Stimulated activated effector memory CD8-positive, alpha-beta T cell treated with anti-CD3 and anti-CD28 coated beads, Interleukin-12 subunit alpha, Interleukin-12 subunit beta, amount 100 ng/mL, for 72 hours (primary cell): ENCODE results near the gene SLC27A2.

Source experiments
- ATAC-seq: fragments of 150-1000 bp; cut with Tn5 transposase; 2 replicates; pipeline ENCODE4 v1.10.0; 2021
- DNase-seq, 2 donors: peaks; one replicate each; pipeline ENCODE4 v3.0.0; 2021 to 2022; ENCODE audit warnings: low spot score in 2 of 2
- H3K27ac Mint-ChIP-seq: one replicate; pipeline ENCODE4 v1.8.0; 2022; ENCODE audit warnings: mild to moderate bottlenecking, mixed read lengths
- H3K36me3 Mint-ChIP-seq: one replicate; pipeline ENCODE4 v1.8.0; 2022; ENCODE audit warnings: mild to moderate bottlenecking, mixed read lengths
- H3K4me1 Mint-ChIP-seq: one replicate; pipeline ENCODE4 v1.8.0; 2022; ENCODE audit warnings: mixed read lengths
- H3K4me3 Mint-ChIP-seq: one replicate; pipeline ENCODE4 v1.8.0; 2022; ENCODE audit warnings: mild to moderate bottlenecking, mixed read lengths
- H3K9me3 Mint-ChIP-seq: one replicate; pipeline ENCODE4 v1.8.0; 2022; ENCODE audit warnings: mixed read lengths

Gene SLC27A2

DNA sequence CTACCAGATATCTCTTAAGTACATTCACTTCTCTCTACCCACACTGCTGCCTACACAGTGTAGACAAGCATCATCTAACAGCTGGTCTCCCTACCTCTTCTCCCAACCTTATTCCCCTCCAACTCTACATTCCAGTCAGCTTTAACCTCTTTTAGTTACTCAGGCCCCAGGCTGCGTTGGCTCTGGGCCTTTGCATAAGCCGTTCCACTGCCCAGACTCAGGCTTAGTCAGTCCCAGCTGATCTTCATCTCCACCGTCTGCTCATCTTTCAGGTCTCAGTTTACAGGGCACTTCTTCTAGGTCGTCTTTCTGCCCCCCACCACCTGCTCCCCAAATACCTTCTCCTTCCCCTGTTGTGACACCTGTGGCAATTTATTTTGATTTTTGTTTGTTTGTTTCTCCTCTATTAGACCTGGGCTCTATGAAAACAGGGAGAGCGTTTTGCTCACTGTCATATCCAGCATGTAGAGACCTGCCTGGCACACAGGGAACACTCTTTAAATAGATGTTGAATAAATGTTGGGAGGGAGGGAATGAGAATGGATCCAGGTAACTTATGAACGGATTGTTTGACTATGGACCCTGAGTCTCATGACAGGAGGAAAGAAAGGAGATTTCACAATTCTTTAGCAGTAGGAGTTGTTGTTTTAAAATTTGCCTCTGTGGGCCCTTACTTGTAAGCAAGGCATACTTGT, 11.1 kb downstream of the SLC27A2 start:
- Mint-ChIP-seq H3K9me3 (no peaks in the 10 kb centered on the region), H3K36me3 (peaks cover 71% of the 10 kb centered on the region), H3K4me3 (no peak overlapping the region), H3K27ac (no peak overlapping the region), H3K4me1 (peaks cover 17% of the 10 kb centered on the region)
- no peak for ATAC-seq
- DNase-seq: no peak

DNA sequence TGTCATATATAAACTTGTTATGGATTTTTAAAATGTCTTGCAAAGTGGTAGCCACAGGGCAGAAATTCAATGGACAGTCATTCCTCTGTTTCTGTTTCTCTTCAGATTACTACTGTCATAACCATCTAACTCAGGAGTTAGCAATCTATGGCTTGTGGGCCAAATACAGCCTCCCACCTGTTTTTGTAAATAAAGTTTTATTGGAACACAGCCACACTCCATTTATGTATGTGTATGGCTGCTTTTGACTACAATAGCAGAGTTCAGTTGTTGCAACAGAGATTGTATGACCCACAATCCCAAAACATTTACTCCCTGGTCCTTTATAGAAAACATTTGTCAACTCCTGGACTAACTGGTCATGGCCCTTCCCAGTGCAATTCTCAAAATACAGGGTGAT, 20.0 kb downstream of the SLC27A2 start:
- no peak overlapping the region for H3K27ac Mint-ChIP-seq
- no peak overlapping the region for H3K4me3 Mint-ChIP-seq
- no peaks in the 10 kb centered on the region for H3K9me3 Mint-ChIP-seq
- peaks cover 69% of the 10 kb centered on the region for H3K36me3 Mint-ChIP-seq
- no peak for ATAC-seq
- H3K4me1 Mint-ChIP-seq: no peaks in the 10 kb centered on the region
- DNase-seq: no peak

DNA sequence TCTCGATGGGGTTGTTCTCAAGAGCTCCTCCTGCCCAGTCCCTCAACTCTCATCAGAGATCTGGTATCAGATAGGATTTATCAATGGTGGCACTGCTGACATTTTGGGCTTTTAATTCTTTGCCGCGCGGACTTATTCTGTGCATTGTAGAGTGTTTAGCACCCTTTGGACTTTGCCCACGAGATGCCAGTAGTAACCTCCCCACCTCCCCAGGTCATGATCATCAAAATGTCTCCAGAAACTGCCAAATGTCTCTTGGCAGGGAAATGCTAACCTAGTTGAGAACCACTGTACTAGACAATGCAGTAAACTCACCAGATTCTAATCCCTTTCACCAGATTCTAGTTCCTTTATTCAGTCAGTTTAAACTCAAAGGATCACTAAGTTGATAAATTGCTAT, 24.0 kb downstream of the SLC27A2 start:
- H3K36me3 Mint-ChIP-seq: peaks cover 77% of the 10 kb centered on the region
- DNase-seq (no peak), ATAC-seq (no peak)
- H3K4me1 Mint-ChIP-seq: no peaks in the 10 kb centered on the region
- H3K27ac Mint-ChIP-seq: no peak overlapping the region
- H3K4me3 Mint-ChIP-seq: no peak overlapping the region
- H3K9me3 Mint-ChIP-seq: peaks cover 2% of the 10 kb centered on the region

DNA sequence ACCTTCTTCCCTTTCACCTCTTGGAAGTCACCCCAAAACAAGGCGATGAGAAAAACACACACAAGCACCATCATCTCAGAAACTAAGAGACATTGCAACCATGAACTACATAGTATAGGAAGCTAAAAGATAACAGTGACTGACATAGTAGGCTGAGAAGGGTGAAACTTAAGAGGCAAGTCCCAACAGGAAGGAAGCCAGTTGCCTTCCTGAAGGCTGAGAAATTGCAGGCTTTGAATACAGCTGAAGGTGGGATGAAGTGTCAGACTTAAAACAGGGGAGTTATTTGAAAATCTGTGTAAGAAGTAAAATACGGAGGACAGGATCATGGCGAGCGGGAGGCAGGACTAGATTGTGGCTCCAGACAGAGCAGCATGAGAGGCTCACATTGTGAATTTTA, 27.8 kb downstream of the SLC27A2 start:
- Mint-ChIP-seq H3K36me3 (peaks cover 56% of the 10 kb centered on the region), H3K4me1 (no peaks in the 10 kb centered on the region), H3K9me3 (peaks cover 11% of the 10 kb centered on the region), H3K27ac (no peak overlapping the region), H3K4me3 (no peak overlapping the region)
- DNase-seq (no peak), ATAC-seq (no peak)

DNA sequence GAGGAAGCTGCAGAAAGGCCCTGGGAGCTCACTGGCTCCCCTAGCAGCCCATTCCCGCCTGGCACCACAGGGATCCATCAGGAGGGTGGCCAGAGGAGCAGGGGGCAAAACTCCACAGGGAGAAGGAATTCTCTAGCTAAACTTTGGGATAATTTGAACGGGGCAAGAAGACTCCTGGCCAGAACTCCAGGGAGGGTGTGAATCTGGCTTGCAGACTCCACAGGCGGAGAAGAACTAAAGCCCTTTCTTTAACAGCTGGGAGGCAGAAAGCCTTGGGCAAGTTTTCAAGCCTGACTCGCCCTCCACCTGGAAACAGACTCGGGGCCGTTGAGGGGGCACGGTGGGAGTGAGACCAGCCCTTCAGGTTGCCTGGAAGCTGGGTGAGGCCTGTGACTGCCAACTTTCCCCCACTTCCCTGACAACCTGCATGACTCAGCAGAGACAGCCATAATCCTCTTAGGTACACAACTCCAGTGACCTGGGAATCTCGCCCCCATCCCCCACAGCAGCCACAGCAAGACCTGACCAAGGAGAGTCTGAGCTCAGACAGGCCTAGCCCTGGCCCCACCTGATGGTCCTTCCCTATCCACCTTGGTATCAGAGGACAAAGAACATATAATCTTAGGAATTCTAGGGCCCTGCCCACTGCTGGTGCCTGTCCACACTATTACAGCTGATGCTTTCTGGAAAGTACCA, 28.6 kb downstream of the SLC27A2 start:
- peaks cover 49% of the 10 kb centered on the region for H3K36me3 Mint-ChIP-seq
- H3K9me3 Mint-ChIP-seq: peaks cover 11% of the 10 kb centered on the region
- DNase-seq (no peak), ATAC-seq (no peak)
- H3K27ac Mint-ChIP-seq: no peak overlapping the region
- H3K4me3 Mint-ChIP-seq: no peak overlapping the region
- H3K4me1 Mint-ChIP-seq: no peaks in the 10 kb centered on the region

DNA sequence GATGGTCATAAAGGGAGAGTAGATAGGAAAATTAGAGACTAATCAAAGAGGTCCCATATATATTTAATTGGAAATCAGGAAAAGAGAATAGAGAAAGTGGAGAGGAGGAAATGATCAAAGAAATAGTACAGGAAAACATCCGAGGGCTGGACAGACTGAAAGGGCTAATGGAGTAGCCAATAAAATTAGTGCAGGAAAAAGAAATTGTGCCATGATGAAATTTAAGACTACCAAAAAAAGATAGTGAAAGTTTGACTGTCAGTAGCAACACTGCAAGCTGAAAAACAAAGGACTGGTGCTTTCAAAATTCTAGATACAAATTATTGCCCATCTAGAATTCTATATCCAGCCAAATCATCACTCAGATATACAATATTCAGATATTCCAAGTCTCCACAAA, 36.3 kb downstream of the SLC27A2 start:
- Mint-ChIP-seq H3K27ac (no peak overlapping the region), H3K4me1 (peaks cover 16% of the 10 kb centered on the region), H3K9me3 (no peaks in the 10 kb centered on the region), H3K36me3 (peaks cover 24% of the 10 kb centered on the region), H3K4me3 (no peak overlapping the region)
- ATAC-seq: no peak
- no peak for DNase-seq

DNA sequence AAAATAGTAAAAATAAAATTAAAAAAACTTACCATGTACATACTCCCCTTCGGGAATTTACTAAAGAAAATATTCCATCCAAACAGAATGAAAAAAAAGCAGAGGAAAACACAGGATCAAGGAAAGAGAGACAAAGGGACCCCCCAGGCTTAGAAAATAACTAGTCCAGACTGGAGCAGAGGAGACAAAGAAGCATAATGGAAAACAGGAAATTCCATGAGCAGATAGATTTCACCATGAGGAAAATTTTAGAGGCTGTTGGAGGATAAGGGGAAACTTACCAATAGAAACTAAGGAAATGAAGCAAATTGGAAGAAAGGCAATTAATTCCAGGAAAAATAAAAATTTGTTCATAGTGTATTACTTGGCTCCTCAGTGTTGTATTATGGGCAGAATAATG, 36.7 kb downstream of the SLC27A2 start:
- H3K27ac Mint-ChIP-seq: peak overlapping the region; percentile 38
- peaks cover 28% of the 10 kb centered on the region for H3K36me3 Mint-ChIP-seq
- H3K9me3 Mint-ChIP-seq: no peaks in the 10 kb centered on the region
- DNase-seq (no peak), ATAC-seq (no peak)
- H3K4me1 Mint-ChIP-seq: peaks cover 16% of the 10 kb centered on the region
- H3K4me3 Mint-ChIP-seq: no peak overlapping the region

DNA sequence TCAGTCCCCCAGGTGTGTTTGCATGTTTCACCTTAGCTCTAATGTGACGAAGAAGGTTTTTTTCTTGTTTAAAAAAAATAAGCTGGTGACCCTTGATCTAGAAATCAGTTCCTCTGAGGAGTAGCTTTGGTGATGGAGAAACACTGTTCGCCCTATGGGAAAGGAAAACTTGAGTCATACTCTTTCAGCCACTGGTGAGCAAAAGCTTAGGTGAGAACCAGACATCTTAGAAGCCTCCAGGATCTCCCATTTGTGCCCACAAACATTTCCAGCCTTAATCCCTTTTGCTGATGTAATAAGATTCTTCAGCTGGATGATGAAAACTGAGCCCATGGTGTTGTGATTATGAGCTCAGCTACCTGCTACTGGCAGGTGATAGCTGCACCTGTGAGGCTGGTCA, 37.8 kb downstream of the SLC27A2 start:
- ATAC-seq (peak; percentile 57), DNase-seq (no peak)
- Mint-ChIP-seq H3K36me3 (peaks cover 35% of the 10 kb centered on the region), H3K4me3 (no peak overlapping the region), H3K9me3 (no peaks in the 10 kb centered on the region), H3K4me1 (peaks cover 16% of the 10 kb centered on the region), H3K27ac (peak overlapping the region; percentile 38)

DNA sequence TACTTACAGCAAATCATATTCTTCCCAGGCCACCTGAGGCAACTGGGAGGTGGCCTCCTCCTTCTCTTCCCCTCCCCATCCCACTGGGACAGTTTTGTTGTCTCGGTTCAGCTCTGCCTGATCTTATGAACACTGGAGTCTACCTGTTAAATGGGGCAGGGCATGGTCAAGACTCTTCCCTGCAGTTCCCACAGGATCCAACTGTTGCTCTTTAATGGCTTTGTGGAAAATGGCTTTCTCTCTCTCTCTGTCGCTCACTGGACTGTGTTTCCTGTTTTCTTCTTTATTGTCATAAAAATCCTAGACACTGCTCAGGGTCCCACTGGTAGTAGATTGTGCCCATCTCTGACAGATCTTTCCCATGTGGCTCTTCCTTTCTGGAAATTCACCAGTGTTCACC, 40.2 kb downstream of the SLC27A2 start:
- Mint-ChIP-seq H3K9me3 (no peaks in the 10 kb centered on the region), H3K27ac (peak overlapping the region; percentile 41)

DNA sequence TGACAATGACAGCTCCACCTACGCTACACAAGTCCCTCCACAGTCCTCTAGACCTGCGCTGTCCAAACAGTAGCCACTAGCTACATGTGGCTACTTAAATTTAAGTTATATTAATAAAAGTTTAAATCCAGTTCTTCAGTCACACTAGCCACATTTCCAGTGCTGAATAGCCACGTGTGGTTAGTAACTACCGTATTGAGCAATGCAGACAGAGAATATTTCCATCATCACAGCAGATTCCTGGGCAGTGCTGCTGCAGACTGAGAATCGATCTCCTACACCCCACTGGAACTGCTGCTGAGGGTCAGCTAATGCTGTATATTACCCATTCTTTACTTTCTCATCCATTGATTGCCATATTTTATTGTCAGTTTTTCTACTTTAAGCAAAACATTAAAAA, 42.6 kb downstream of the SLC27A2 start:
- no peak for ATAC-seq
- no peak overlapping the region for H3K4me3 Mint-ChIP-seq

More for the DNA sequence above, 40.2 kb downstream of the SLC27A2 start:
- ATAC-seq: no peak
- Mint-ChIP-seq H3K4me1 (peaks cover 16% of the 10 kb centered on the region), H3K4me3 (no peak overlapping the region), H3K36me3 (peaks cover 58% of the 10 kb centered on the region)
- no peak for DNase-seq

DNA sequence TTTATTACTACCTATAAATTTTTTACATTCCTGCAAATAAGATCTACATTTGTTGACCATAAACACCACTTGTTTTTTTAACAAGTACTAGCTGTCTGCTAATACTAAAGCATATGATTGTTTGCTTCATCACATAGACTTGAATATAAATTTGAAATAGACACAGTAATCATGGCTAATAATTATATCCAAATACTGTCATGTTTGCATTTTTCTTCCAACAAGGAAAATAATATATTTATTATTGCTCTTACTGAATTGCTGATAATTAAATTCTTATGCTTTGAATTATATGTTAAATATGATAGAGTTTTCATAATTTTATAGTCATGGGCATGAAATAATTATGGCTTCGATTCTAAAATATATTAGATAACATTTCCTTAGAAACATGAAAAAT, 43.1 kb downstream of the SLC27A2 start:
- ATAC-seq (no peak), DNase-seq (no peak)
- H3K9me3 Mint-ChIP-seq: no peaks in the 10 kb centered on the region
- H3K27ac Mint-ChIP-seq: no peak overlapping the region
- peaks cover 72% of the 10 kb centered on the region for H3K36me3 Mint-ChIP-seq
- peaks cover 3% of the 10 kb centered on the region for H3K4me1 Mint-ChIP-seq
- no peak overlapping the region for H3K4me3 Mint-ChIP-seq

More for the DNA sequence above, 42.6 kb downstream of the SLC27A2 start:
- Mint-ChIP-seq H3K36me3 (peaks cover 72% of the 10 kb centered on the region), H3K9me3 (no peaks in the 10 kb centered on the region), H3K27ac (no peak overlapping the region), H3K4me1 (peaks cover 8% of the 10 kb centered on the region)
- no peak for DNase-seq

DNA sequence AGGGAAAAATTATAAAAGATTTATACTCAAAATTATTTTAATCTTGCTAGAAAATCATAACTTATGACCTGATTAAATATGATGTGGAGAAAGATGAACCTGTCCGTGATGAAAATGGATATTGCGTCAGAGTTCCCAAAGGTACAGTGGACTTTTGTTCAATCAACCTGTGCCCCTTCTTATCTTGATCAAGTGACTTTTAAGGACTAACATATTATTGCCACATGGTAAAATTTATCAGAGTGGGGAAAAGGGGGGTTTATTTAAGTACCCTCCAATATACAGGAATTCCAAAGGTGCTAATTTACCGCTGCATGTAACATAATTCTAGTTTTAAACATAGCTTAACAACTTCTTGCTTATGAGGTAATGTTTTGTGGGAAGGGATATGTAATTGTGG, 43.9 kb downstream of the SLC27A2 start:
- H3K4me3 Mint-ChIP-seq: no peak overlapping the region
- H3K36me3 Mint-ChIP-seq: peaks cover 80% of the 10 kb centered on the region
- DNase-seq: no peak
- ATAC-seq: no peak
- H3K4me1 Mint-ChIP-seq: no peaks in the 10 kb centered on the region
- no peak overlapping the region for H3K27ac Mint-ChIP-seq
- no peaks in the 10 kb centered on the region for H3K9me3 Mint-ChIP-seq

DNA sequence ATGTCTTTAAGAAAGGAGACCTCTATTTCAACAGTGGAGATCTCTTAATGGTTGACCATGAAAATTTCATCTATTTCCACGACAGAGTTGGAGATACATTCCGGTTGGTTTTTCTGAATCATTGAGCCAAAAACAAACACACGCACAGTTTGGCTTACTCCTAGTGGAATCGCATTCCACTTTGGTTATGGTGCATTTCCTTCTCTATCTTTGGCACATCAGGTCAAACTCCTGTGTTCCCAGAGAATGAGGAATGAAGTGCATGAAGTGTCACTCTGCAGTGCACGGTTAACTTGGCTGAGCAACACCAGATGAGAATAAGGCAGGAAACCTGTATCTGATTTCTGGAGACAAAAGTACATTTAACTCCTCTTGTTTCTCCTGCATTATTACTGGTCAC, 45.1 kb downstream of the SLC27A2 start:
- DNase-seq: no peak
- Mint-ChIP-seq H3K9me3 (no peaks in the 10 kb centered on the region), H3K36me3 (peaks cover 85% of the 10 kb centered on the region)

DNA sequence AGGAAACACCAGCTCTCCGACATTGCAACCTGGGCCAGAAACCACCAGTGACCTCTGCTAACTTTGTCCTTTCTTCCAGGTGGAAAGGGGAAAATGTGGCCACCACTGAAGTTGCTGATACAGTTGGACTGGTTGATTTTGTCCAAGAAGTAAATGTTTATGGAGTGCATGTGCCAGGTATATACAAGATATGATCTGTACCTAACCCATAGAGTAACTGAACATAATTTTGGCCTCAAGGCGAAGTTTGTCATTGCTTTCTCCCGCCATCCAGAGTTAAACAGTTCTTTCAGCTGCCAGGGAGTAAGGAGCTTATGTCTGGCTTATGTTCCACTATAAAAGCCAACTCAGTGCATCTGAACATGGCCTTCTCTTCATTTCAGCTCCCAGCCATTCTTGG, 46.9 kb downstream of the SLC27A2 start:
- peaks cover 75% of the 10 kb centered on the region for H3K36me3 Mint-ChIP-seq

More for the DNA sequence above, 45.1 kb downstream of the SLC27A2 start:
- Mint-ChIP-seq H3K27ac (no peak overlapping the region), H3K4me3 (no peak overlapping the region), H3K4me1 (no peaks in the 10 kb centered on the region)
- no peak for ATAC-seq

DNA sequence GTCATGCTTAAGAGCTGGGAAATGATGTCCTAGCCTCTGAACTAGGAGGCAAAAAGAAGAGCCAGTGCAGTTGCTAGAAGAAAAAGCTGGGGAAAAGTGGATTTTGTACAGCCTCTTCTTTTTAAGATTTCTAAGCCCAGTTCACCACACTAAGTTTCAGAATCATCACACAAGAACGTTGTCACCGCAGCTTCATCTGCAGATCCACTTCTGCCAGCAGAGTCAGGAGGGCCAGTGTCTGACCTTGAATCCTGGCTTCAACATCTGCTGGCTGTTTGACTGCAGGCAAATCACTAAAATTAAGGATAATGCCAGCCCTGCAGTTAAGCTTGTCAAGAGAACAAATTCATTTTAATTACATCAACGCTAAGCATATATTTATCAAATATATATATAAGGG, 47.3 kb downstream of the SLC27A2 start:
- Mint-ChIP-seq H3K27ac (no peak overlapping the region), H3K4me3 (no peak overlapping the region), H3K9me3 (no peaks in the 10 kb centered on the region), H3K4me1 (no peaks in the 10 kb centered on the region), H3K36me3 (peaks cover 77% of the 10 kb centered on the region)
- DNase-seq: no peak
- no peak for ATAC-seq

More for the DNA sequence above, 46.9 kb downstream of the SLC27A2 start:
- Mint-ChIP-seq H3K27ac (no peak overlapping the region), H3K4me3 (no peak overlapping the region), H3K4me1 (no peaks in the 10 kb centered on the region), H3K9me3 (no peaks in the 10 kb centered on the region)
- DNase-seq (no peak), ATAC-seq (no peak)

DNA sequence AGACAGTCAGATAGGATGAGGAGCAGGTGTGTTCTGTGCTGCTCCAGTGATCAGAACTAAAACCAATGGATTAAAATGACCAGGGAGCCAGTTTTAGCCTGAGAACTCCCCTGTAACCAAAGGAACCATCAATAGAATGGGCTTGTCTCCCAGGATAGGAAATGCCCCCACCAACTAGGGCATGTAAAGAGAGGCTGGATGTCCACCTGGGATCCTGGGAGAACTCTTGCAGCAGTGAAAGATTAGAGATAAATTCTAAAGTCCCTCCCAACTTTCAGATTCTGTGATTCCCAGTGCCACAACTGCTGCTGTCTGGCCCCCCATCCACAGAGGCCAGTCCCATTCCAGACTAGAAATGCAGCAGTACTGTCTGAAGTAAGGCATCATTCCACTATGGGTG, 49.8 kb downstream of the SLC27A2 start:
- Mint-ChIP-seq H3K4me3 (no peak overlapping the region), H3K36me3 (peaks cover 73% of the 10 kb centered on the region), H3K9me3 (no peaks in the 10 kb centered on the region), H3K27ac (no peak overlapping the region), H3K4me1 (no peaks in the 10 kb centered on the region)
- ATAC-seq (no peak), DNase-seq (no peak)
